ENCODE measurements around the gene ENTPD7. TPM values are rescaled to one million over a fixed set of nuclear protein-coding genes. Genes with fewer than 3 reads are reported as not detected.
"Not testable (repeated sequence)": the region's sequence is repeated elsewhere in the genome, so short reads cannot be mapped to it uniquely, and the experiment has no call there.

The ENTPD7 gene
- total RNA-seq, 6 experiments from 2014 or later, result 11.1 to 17.0 (median 13.6) TPM

GRCh38 chr10:99621454-99622251, 37.7 kb upstream of the ENTPD7 start:
- Mint-ChIP-seq H3K4me1 (ENCODE audit: low read depth) (peaks cover 40% of the 10 kb centered on the region), H3K27me3 (ENCODE audit: insufficient read depth) (no peaks in the 10 kb centered on the region), H3K4me3 (peak overlapping the region; percentile 89), H3K36me3 (ENCODE audit: low read depth) (peaks cover 25% of the 10 kb centered on the region), H3K27ac (peak overlapping the region; percentile 98), H3K9me3 (peaks cover 13% of the 10 kb centered on the region; the same call in 1 of the 2 replicates)
- DNase-seq, result no peak
- TF ChIP-seq CTCF (IDR thresholded peaks at IDR 0.05), result no peak

- no peak for TF ChIP-seq CTCF (IDR thresholded peaks at IDR 0.05)
- Mint-ChIP-seq H3K9me3 (peaks cover 13% of the 10 kb centered on the region; the same call in 1 of the 2 replicates), H3K36me3 (ENCODE audit: low read depth) (peaks cover 19% of the 10 kb centered on the region), H3K27me3 (ENCODE audit: insufficient read depth) (no peaks in the 10 kb centered on the region), H3K4me1 (ENCODE audit: low read depth) (peaks cover 17% of the 10 kb centered on the region), H3K27ac (no peak overlapping the region), H3K4me3 (no peak overlapping the region)
- no peak for DNase-seq
Measured at GRCh38 chr10:99623919-99624318, 35.4 kb upstream of the ENTPD7 start.

GRCh38 chr10:99625124-99625523, 34.2 kb upstream of the ENTPD7 start:
- not testable (repeated sequence) for H3K4me3 Mint-ChIP-seq; H3K27ac Mint-ChIP-seq; H3K27me3 Mint-ChIP-seq (ENCODE audit: insufficient read depth)

GRCh38 chr10:99628923-99629624, 30.2 kb upstream of the ENTPD7 start:
- Mint-ChIP-seq H3K36me3 (ENCODE audit: low read depth) (peaks cover 5% of the 10 kb centered on the region; the same call in 1 of the 2 replicates), H3K27me3 (ENCODE audit: insufficient read depth) (peaks cover 3% of the 10 kb centered on the region), H3K27ac (no peak overlapping the region), H3K9me3 (peaks cover 7% of the 10 kb centered on the region; the same call in 1 of the 2 replicates), H3K4me1 (ENCODE audit: low read depth) (peaks cover 22% of the 10 kb centered on the region), H3K4me3 (no peak overlapping the region)
- TF ChIP-seq CTCF (IDR thresholded peaks at IDR 0.05), result no peak
- DNase-seq, result no peak

More at GRCh38 chr10:99625124-99625523, 34.2 kb upstream of the ENTPD7 start:
- Mint-ChIP-seq H3K9me3 (peaks cover 13% of the 10 kb centered on the region; the same call in 1 of the 2 replicates), H3K36me3 (ENCODE audit: low read depth) (peaks cover 18% of the 10 kb centered on the region), H3K4me1 (ENCODE audit: low read depth) (peaks cover 13% of the 10 kb centered on the region)
- not testable (repeated sequence) for DNase-seq

- TF ChIP-seq CTCF (IDR thresholded peaks at IDR 0.05), result no peak
- H3K4me3 Mint-ChIP-seq, result no peak overlapping the region
- DNase-seq, result no peak
- H3K27ac Mint-ChIP-seq, result no peak overlapping the region
- H3K9me3 Mint-ChIP-seq, result peaks cover 7% of the 10 kb centered on the region; the same call in 1 of the 2 replicates
- H3K36me3 Mint-ChIP-seq (ENCODE audit: low read depth), result peaks cover 5% of the 10 kb centered on the region; the same call in 1 of the 2 replicates
- H3K27me3 Mint-ChIP-seq (ENCODE audit: insufficient read depth), result peaks cover 4% of the 10 kb centered on the region
- H3K4me1 Mint-ChIP-seq (ENCODE audit: low read depth), result peaks cover 22% of the 10 kb centered on the region
Measured at GRCh38 chr10:99629625-99629978, 29.7 kb upstream of the ENTPD7 start.

GRCh38 chr10:99630433-99630832, 28.9 kb upstream of the ENTPD7 start:
- Mint-ChIP-seq H3K36me3 (ENCODE audit: low read depth) (peaks cover 2% of the 10 kb centered on the region; the same call in 1 of the 2 replicates), H3K4me3 (no peak overlapping the region), H3K4me1 (ENCODE audit: low read depth) (peaks cover 22% of the 10 kb centered on the region), H3K27ac (peak overlapping the region; percentile 64), H3K27me3 (ENCODE audit: insufficient read depth) (peaks cover 11% of the 10 kb centered on the region), H3K9me3 (no peaks in the 10 kb centered on the region)
- peak; percentile 76 for TF ChIP-seq CTCF (IDR thresholded peaks at IDR 0.05)
- peak; percentile 59 for DNase-seq

Measured in HFFc6 (cell line).